Esophagus muscularis mucosa (tissue), 4 donors: Measurements from ENCODE around the gene ZNF474.

Source experiments
- EP300 ChIP-seq: sonication (generic); formaldehyde crosslinking; IDR thresholded peaks from one replicate; pipeline ENCODE4 v1.6.1; 2017; ENCODE audit warnings: antibody characterized with exemption
- POLR2A ChIP-seq: fragments of 450-650 bp; IDR thresholded peaks from one replicate; pipeline ENCODE4 v1.6.1; 2017; ENCODE audit warnings: antibody characterized with exemption, moderate library complexity, mild to moderate bottlenecking, low read depth
- TF ChIP-seq, protein P1 (sequence below), 3 experiments: fragments of 200-600 bp in 2 of 3; fragments of 450-650 bp in 1 of 3; sonication (generic) in 2 of 3; IDR thresholded peaks; one replicate each; pipeline ENCODE4 v1.5.1; 2017 to 2019; ENCODE audit warnings: antibody characterized with exemption in 3 of 3, mild to moderate bottlenecking in 2 of 3, moderate library complexity in 1 of 3

DNA sequence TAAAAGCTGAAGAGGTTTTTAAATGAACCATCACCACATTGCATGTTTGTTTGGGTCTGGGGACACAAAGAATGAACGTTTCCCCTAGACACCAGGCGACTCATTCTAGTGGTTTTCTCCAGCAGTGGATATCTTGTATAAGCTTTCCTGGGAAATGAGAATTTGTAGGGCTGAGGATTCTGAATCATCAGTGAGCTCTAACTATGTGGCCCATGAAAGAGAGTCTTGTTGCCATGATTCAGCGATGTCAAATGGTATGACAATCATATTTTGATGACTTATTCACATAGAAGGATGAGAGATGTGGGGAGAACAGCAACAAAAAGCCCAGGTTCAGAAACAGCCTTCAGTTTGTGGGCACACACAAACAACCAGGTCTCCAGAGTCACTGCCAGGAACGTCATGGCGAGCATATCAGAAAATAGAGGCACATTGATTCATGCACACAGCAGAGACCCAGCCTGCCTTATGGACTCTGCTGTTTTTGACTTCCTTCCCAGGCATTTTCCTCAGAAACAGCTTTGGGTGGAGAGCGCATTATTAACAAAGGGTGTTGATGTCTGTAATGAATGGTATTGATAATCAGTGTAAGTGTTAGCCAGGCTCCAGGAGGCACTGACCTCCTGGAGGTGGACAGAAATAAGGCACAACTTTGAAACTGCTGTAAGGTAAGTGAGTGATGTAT is 13.3 kb downstream of the ZNF474 start:
- TF ChIP-seq, protein P1, sequence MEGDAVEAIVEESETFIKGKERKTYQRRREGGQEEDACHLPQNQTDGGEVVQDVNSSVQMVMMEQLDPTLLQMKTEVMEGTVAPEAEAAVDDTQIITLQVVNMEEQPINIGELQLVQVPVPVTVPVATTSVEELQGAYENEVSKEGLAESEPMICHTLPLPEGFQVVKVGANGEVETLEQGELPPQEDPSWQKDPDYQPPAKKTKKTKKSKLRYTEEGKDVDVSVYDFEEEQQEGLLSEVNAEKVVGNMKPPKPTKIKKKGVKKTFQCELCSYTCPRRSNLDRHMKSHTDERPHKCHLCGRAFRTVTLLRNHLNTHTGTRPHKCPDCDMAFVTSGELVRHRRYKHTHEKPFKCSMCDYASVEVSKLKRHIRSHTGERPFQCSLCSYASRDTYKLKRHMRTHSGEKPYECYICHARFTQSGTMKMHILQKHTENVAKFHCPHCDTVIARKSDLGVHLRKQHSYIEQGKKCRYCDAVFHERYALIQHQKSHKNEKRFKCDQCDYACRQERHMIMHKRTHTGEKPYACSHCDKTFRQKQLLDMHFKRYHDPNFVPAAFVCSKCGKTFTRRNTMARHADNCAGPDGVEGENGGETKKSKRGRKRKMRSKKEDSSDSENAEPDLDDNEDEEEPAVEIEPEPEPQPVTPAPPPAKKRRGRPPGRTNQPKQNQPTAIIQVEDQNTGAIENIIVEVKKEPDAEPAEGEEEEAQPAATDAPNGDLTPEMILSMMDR (IDR thresholded peaks at IDR 0.05): no peak
- TF ChIP-seq EP300 (no peak), POLR2A (no peak)
